ENCODE measurements around the gene RSPH3. TPM values are rescaled to one million over a fixed set of nuclear protein-coding genes. Genes with fewer than 3 reads are reported as not detected.
A peak's percentile ranks its signal among the peaks of the same experiment; 100 is the strongest.

Gene RSPH3
- total RNA-seq, 1 donor from 2014 or later = 11.9 TPM

- H3K27ac ChIP-seq (replicated peaks) = no peak overlapping the region
- no peaks in the 10 kb centered on the region for H3K4me1 ChIP-seq
- H3K27me3 ChIP-seq (ENCODE audit: low read depth) = no peaks in the 10 kb centered on the region
- intact Hi-C loops (cut with micrococcal nuclease) = no loop called here
- no peaks in the 10 kb centered on the region for H3K9me3 ChIP-seq (replicated peaks)
- TF ChIP-seq CTCF (IDR thresholded peaks at IDR 0.05; ENCODE audit: borderline replicate concordance) = no peak
- no peak overlapping the region for H3K4me3 ChIP-seq
- no peak for DNase-seq
- H3K36me3 ChIP-seq = peaks cover 29% of the 10 kb centered on the region
Observed at GRCh38 chr6:158978757-158979156, 21.2 kb downstream of the RSPH3 start.

- H3K4me3 ChIP-seq = no peak overlapping the region
- H3K4me1 ChIP-seq = no peaks in the 10 kb centered on the region
- intact Hi-C loops (cut with micrococcal nuclease) = no loop called here
- no peaks in the 10 kb centered on the region for H3K27me3 ChIP-seq (ENCODE audit: low read depth)
- H3K9me3 ChIP-seq (replicated peaks) = no peaks in the 10 kb centered on the region
- peaks cover 32% of the 10 kb centered on the region for H3K36me3 ChIP-seq
- no peak overlapping the region for H3K27ac ChIP-seq (replicated peaks)
- no peak for TF ChIP-seq CTCF (IDR thresholded peaks at IDR 0.05; ENCODE audit: borderline replicate concordance)
- DNase-seq = no peak
Observed at GRCh38 chr6:158977382-158977781, 22.6 kb downstream of the RSPH3 start.

- H3K4me1 ChIP-seq = peaks cover 18% of the 10 kb centered on the region
- DNase-seq = no peak
- peaks cover 29% of the 10 kb centered on the region for H3K36me3 ChIP-seq
- peaks cover 23% of the 10 kb centered on the region for H3K9me3 ChIP-seq (replicated peaks)
- TF ChIP-seq CTCF (IDR thresholded peaks at IDR 0.05; ENCODE audit: borderline replicate concordance) = peak; percentile 65
- H3K27me3 ChIP-seq (ENCODE audit: low read depth) = no peaks in the 10 kb centered on the region
- no peak overlapping the region for H3K4me3 ChIP-seq
- no peak overlapping the region for H3K27ac ChIP-seq (replicated peaks)
- intact Hi-C loops (cut with micrococcal nuclease) = loop anchor here (5.0 kb wide), 1 partner anchor 265 kb away; no protein-coding TSS in a partner anchor
Observed at GRCh38 chr6:158972241-158973233, 27.5 kb downstream of the RSPH3 start.

GRCh38 chr6:158970640-158971275 is 29.2 kb downstream of the RSPH3 start:
- H3K27ac ChIP-seq (replicated peaks) = peak overlapping the region; percentile 32
- no peak overlapping the region for H3K4me3 ChIP-seq
- H3K9me3 ChIP-seq (replicated peaks) = peaks cover 39% of the 10 kb centered on the region
- TF ChIP-seq CTCF (IDR thresholded peaks at IDR 0.05; ENCODE audit: borderline replicate concordance) = no peak
- intact Hi-C loops (cut with micrococcal nuclease) = loop anchor here (5.0 kb wide), 1 partner anchor 263 kb away; no protein-coding TSS in a partner anchor
- peaks cover 15% of the 10 kb centered on the region for H3K36me3 ChIP-seq
- DNase-seq = no peak
- H3K4me1 ChIP-seq = peaks cover 18% of the 10 kb centered on the region
- no peaks in the 10 kb centered on the region for H3K27me3 ChIP-seq (ENCODE audit: low read depth)

GRCh38 chr6:158969148-158969547 is 30.9 kb downstream of the RSPH3 start:
- H3K4me1 ChIP-seq = peaks cover 18% of the 10 kb centered on the region
- H3K27ac ChIP-seq (replicated peaks) = no peak overlapping the region
- intact Hi-C loops (cut with micrococcal nuclease) = no loop called here
- H3K36me3 ChIP-seq = peaks cover 11% of the 10 kb centered on the region
- no peaks in the 10 kb centered on the region for H3K27me3 ChIP-seq (ENCODE audit: low read depth)
- TF ChIP-seq CTCF (IDR thresholded peaks at IDR 0.05; ENCODE audit: borderline replicate concordance) = no peak
- peaks cover 39% of the 10 kb centered on the region for H3K9me3 ChIP-seq (replicated peaks)
- DNase-seq = no peak
- no peak overlapping the region for H3K4me3 ChIP-seq

Data from left ventricle myocardium inferior (tissue), 1 donor.